ENCODE results near the gene DAAM2.

The DAAM2 gene

DNA sequence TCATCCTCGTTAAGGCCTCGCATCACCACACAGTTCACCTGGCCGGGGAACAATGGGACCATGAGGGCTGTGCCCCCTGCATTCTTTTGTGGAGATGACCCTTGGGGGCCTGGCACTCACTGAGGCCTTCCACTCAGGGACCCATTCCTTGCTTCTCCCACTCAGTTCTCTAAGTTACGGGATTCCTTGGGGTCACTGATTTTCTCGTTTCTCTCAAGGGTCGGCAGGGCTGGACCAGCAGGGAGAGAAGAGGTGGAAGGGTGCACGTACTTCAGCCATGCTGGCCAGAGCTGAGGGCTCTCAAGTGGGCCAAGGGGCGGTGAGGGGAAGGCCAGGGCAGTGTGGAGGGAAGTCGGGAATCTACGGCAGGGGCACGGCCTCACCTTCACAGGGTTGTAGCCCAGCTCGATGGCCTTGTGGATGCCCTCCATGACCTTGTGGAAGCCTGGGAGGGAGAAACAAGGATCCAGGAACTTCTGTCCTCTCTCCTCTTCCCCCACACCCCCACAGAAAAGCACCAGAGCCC, 121.3 kb downstream of the DAAM2 start:
- ChIA-PET POLR2A (no interaction called here), CTCF (no interaction called here)

DNA sequence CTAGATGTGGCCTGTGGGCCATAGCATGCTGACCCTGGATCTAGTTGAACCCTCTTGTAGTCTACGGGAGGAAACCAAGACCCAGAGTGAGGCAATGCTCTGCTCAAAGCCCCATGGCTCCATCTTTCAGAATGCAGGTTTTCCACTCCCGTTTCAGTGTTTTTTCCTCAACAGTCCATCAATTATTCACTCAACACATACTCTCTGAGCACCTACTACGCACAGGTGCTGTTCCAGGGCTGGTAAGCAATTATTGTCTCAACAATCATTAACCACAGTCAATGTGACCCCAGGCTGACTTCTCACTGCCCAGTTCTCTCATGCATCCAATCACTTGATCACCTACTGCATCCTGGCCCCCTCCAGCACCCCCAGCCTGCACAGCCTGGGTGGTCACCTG, 122.1 kb downstream of the DAAM2 start:
- ChIA-PET CTCF (interaction anchor here (0.7 kb wide), 1 partner anchor 551 kb away, joined by 3 read pairs; no protein-coding TSS in a partner anchor), POLR2A (no interaction called here)
- DNase-seq (ENCODE audit: extremely low spot score): no peak
- no peak for TF ChIP-seq FOXM1 (IDR thresholded peaks at IDR 0.05; ENCODE audit: borderline replicate concordance)
- TF ChIP-seq SP1 (IDR thresholded peaks at IDR 0.05): no peak
- no peak for TF ChIP-seq FOXK2 (IDR thresholded peaks at IDR 0.05)
- TF ChIP-seq ZNF384 (IDR thresholded peaks at IDR 0.05): no peak
- no peak for TF ChIP-seq SUZ12 (IDR thresholded peaks at IDR 0.05)
- no peak for TF ChIP-seq BHLHE40 (IDR thresholded peaks at IDR 0.05; ENCODE audit: borderline replicate concordance)
- TF ChIP-seq L3MBTL2 (conservative IDR thresholded peaks at IDR 0.05): no peak
- no peak for TF ChIP-seq HDGF (IDR thresholded peaks at IDR 0.05; ENCODE audit: borderline replicate concordance)
- no peak for TF ChIP-seq TARDBP (IDR thresholded peaks at IDR 0.05)
- TF ChIP-seq CTBP1 (IDR thresholded peaks at IDR 0.05; ENCODE audit: borderline replicate concordance): no peak
- TF ChIP-seq LEF1 (IDR thresholded peaks at IDR 0.05; ENCODE audit: borderline replicate concordance): no peak
- TF ChIP-seq ELF4 (IDR thresholded peaks at IDR 0.05): no peak
- TF ChIP-seq, protein P1, sequence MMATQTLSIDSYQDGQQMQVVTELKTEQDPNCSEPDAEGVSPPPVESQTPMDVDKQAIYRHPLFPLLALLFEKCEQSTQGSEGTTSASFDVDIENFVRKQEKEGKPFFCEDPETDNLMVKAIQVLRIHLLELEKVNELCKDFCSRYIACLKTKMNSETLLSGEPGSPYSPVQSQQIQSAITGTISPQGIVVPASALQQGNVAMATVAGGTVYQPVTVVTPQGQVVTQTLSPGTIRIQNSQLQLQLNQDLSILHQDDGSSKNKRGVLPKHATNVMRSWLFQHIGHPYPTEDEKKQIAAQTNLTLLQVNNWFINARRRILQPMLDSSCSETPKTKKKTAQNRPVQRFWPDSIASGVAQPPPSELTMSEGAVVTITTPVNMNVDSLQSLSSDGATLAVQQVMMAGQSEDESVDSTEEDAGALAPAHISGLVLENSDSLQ (IDR thresholded peaks at IDR 0.05): no peak

More for the DNA sequence above, 121.3 kb downstream of the DAAM2 start:
- TF ChIP-seq ELF4 (IDR thresholded peaks at IDR 0.05) (no peak), CTBP1 (IDR thresholded peaks at IDR 0.05; ENCODE audit: borderline replicate concordance) (no peak), BHLHE40 (IDR thresholded peaks at IDR 0.05; ENCODE audit: borderline replicate concordance) (no peak), SP1 (IDR thresholded peaks at IDR 0.05) (no peak), NFRKB (IDR thresholded peaks at IDR 0.05) (no peak), FOXA1 (IDR thresholded peaks at IDR 0.05) (no peak), FOXM1 (IDR thresholded peaks at IDR 0.05; ENCODE audit: borderline replicate concordance) (no peak), ZNF384 (IDR thresholded peaks at IDR 0.05) (no peak), LEF1 (IDR thresholded peaks at IDR 0.05; ENCODE audit: borderline replicate concordance) (no peak), SUZ12 (IDR thresholded peaks at IDR 0.05) (no peak), HDGF (IDR thresholded peaks at IDR 0.05; ENCODE audit: borderline replicate concordance) (no peak), L3MBTL2 (conservative IDR thresholded peaks at IDR 0.05) (no peak), FOXK2 (IDR thresholded peaks at IDR 0.05) (no peak), ARNT (IDR thresholded peaks at IDR 0.05) (no peak), TARDBP (IDR thresholded peaks at IDR 0.05) (no peak)
- TF ChIP-seq, protein P1 (IDR thresholded peaks at IDR 0.05): no peak
- no peak for DNase-seq (ENCODE audit: extremely low spot score)

GRCh38 chr6:39915866-39916265, 123.7 kb downstream of the DAAM2 start:
- no peak for DNase-seq (ENCODE audit: extremely low spot score)
- ChIA-PET POLR2A (no interaction called here), CTCF (no interaction called here)
- TF ChIP-seq FOXM1 (IDR thresholded peaks at IDR 0.05; ENCODE audit: borderline replicate concordance): no peak
- no peak for TF ChIP-seq FOXK2 (IDR thresholded peaks at IDR 0.05)
- TF ChIP-seq TARDBP (IDR thresholded peaks at IDR 0.05): no peak

DNA sequence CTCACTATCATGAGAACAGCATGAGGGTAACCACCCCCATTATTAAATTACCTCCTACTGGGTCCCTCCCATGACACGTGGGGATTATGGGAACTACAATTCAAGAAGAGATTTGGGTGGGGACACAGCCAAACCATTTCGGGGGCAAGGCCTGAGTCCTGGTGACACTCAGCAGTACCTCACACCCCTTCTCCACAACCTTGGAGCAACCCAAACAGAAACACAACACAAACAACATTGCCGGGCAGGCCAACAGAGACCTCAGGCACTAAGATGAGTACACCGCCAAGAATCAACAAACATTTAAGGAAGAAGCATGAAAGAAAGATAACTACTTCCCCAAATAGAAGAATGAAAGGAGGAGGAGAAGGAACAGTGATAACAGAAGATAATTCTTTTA, 125.2 kb downstream of the DAAM2 start:
- DNase-seq (ENCODE audit: extremely low spot score): no peak
- CTCF ChIA-PET: no interaction called here
- POLR2A ChIA-PET: no interaction called here
- no peak for TF ChIP-seq FOXM1 (IDR thresholded peaks at IDR 0.05; ENCODE audit: borderline replicate concordance)
- no peak for TF ChIP-seq SUZ12 (IDR thresholded peaks at IDR 0.05)
- TF ChIP-seq SP1 (IDR thresholded peaks at IDR 0.05): no peak
- TF ChIP-seq ELF4 (IDR thresholded peaks at IDR 0.05): no peak
- TF ChIP-seq HDGF (IDR thresholded peaks at IDR 0.05; ENCODE audit: borderline replicate concordance): no peak
- no peak for TF ChIP-seq L3MBTL2 (conservative IDR thresholded peaks at IDR 0.05)
- no peak for TF ChIP-seq CTBP1 (IDR thresholded peaks at IDR 0.05; ENCODE audit: borderline replicate concordance)
- TF ChIP-seq BHLHE40 (IDR thresholded peaks at IDR 0.05; ENCODE audit: borderline replicate concordance): no peak
- no peak for TF ChIP-seq FOXA1 (IDR thresholded peaks at IDR 0.05)
- no peak for TF ChIP-seq TARDBP (IDR thresholded peaks at IDR 0.05)
- no peak for TF ChIP-seq ZNF384 (IDR thresholded peaks at IDR 0.05)
- no peak for TF ChIP-seq NFRKB (IDR thresholded peaks at IDR 0.05)
- TF ChIP-seq, protein P1 (IDR thresholded peaks at IDR 0.05): no peak
- TF ChIP-seq FOXK2 (IDR thresholded peaks at IDR 0.05): no peak
- no peak for TF ChIP-seq ARNT (IDR thresholded peaks at IDR 0.05)

DNA sequence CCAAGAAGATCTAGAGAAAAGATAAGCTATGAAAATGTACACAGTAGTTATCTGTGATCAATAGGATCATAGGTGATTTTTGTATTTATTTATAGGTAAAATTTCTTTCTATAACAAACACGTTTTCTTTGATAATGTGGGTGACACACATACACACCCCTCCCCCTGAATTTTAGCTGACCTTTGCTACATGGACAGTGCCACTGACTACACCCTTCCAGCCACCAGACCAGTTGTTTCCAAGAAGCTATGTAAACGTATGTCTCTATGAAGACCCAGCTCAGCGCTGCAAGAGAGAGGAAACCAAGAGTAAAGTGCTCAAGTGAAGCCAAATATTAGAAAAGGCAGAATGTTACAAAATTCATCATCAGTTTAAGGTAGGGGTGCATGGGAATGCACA, 125.8 kb downstream of the DAAM2 start:
- ChIA-PET CTCF (no interaction called here), POLR2A (no interaction called here)
- no peak for DNase-seq (ENCODE audit: extremely low spot score)
- no peak for TF ChIP-seq ARNT (IDR thresholded peaks at IDR 0.05)

DNA sequence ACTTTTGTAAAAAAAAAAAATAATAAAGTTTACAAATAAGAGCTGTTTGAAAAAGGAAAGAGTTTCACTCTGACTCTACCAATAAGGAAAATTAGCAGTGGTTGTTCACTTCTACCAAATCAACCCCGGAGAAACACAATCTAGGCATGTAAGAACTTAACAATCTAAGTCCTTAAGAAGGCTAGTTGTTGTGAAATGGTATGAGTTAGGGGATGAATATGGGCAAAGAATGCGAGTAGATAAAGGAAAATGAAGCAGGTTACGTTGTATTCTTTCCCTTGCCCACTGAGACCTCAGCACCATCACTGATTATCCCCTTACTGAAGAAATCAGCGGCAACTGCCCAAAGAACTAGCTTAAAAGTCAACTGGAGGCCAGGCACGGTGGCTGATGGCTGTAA, 126.7 kb downstream of the DAAM2 start:
- DNase-seq (ENCODE audit: extremely low spot score): no peak
- ChIA-PET CTCF (no interaction called here), POLR2A (no interaction called here)
- no peak for TF ChIP-seq ZNF384 (IDR thresholded peaks at IDR 0.05)
- TF ChIP-seq FOXM1 (IDR thresholded peaks at IDR 0.05; ENCODE audit: borderline replicate concordance): no peak
- TF ChIP-seq CTBP1 (IDR thresholded peaks at IDR 0.05; ENCODE audit: borderline replicate concordance): no peak
- no peak for TF ChIP-seq TARDBP (IDR thresholded peaks at IDR 0.05)
- no peak for TF ChIP-seq NFRKB (IDR thresholded peaks at IDR 0.05)
- no peak for TF ChIP-seq SP1 (IDR thresholded peaks at IDR 0.05)
- TF ChIP-seq, protein P1 (IDR thresholded peaks at IDR 0.05): no peak
- TF ChIP-seq LEF1 (IDR thresholded peaks at IDR 0.05; ENCODE audit: borderline replicate concordance): no peak
- TF ChIP-seq FOXK2 (IDR thresholded peaks at IDR 0.05): no peak
- TF ChIP-seq FOXA1 (IDR thresholded peaks at IDR 0.05): no peak
- TF ChIP-seq SUZ12 (IDR thresholded peaks at IDR 0.05): no peak
- no peak for TF ChIP-seq HDGF (IDR thresholded peaks at IDR 0.05; ENCODE audit: borderline replicate concordance)
- TF ChIP-seq BHLHE40 (IDR thresholded peaks at IDR 0.05; ENCODE audit: borderline replicate concordance): no peak
- no peak for TF ChIP-seq L3MBTL2 (conservative IDR thresholded peaks at IDR 0.05)
- TF ChIP-seq ARNT (IDR thresholded peaks at IDR 0.05): no peak
- TF ChIP-seq ELF4 (IDR thresholded peaks at IDR 0.05): no peak
